ENCODE results near the gene PTPRM. TPM values are rescaled to one million over a fixed set of nuclear protein-coding genes. Genes with fewer than 3 reads are reported as not detected.

The PTPRM gene
- total and polyA plus RNA-seq, 2 donors (not counting 3 experiments of a cell fraction or from before 2014, with no cell fraction given), result 37.4 to 43.7 TPM

- intact Hi-C loops (cut with micrococcal nuclease), result no loop called here
- dilution Hi-C loops (cut with MboI; ENCODE audit: extremely low pct_ligation_motif_present, low sequenced_read_pairs), result no loop called here
- no peak for TF ChIP-seq CTCF (IDR thresholded peaks at IDR 0.05; ENCODE audit: extremely low read depth in 1 of 2, insufficient read depth in 1 of 2, low read depth in 1 of 2, low read length in 2 of 2)
- TF ChIP-seq FOS (IDR thresholded peaks at IDR 0.05; ENCODE audit: borderline replicate concordance, insufficient read depth, low read length), result no peak
- no peak for TF ChIP-seq MYC (IDR thresholded peaks at IDR 0.05; ENCODE audit: low read depth, low read length)
- no peak for TF ChIP-seq EZH2 (IDR thresholded peaks at IDR 0.05; ENCODE audit: borderline replicate concordance, low read depth, low read length, severe bottlenecking)
- no peak for TF ChIP-seq MAX (IDR thresholded peaks at IDR 0.05; ENCODE audit: insufficient read depth, insufficient read length)
- TF ChIP-seq GATA2 (IDR thresholded peaks at IDR 0.05; ENCODE audit: insufficient read depth, insufficient read length, low read depth, low read length), result no peak
- TF ChIP-seq POLR2AphosphoS5 (IDR thresholded peaks at IDR 0.05; ENCODE audit: insufficient read depth, low read depth, low read length), result no peak
- no peak for TF ChIP-seq POLR2A (IDR thresholded peaks at IDR 0.05; ENCODE audit: low read depth, low read length)
- TF ChIP-seq JUN (IDR thresholded peaks at IDR 0.05; ENCODE audit: borderline replicate concordance, insufficient read depth, insufficient read length, low read depth), result no peak
- Histone ChIP-seq H3K9me3 (replicated peaks; ENCODE audit: control insufficient read depth, insufficient read depth, low read length) (no peaks in the 10 kb centered on the region), H3K4me2 (ENCODE audit: insufficient read depth, low read length) (no peak overlapping the region), H3K4me3 (replicated peaks in 1 of 3; ENCODE audit: insufficient read depth in 1 of 3, low read depth in 1 of 3, low read length in 3 of 3) (no peak overlapping the region), H3K9ac (replicated peaks; ENCODE audit: extremely low read depth, insufficient read depth, low read length) (no peak overlapping the region), H3K27ac (ENCODE audit: insufficient read depth, low read depth, low read length) (no peak overlapping the region), H4K20me1 (replicated peaks; ENCODE audit: control insufficient read depth, extremely low read depth, insufficient read depth, low read length) (no peaks in the 10 kb centered on the region), H2AFZ (ENCODE audit: low read depth, low read length) (no peak overlapping the region), H3K4me1 (ENCODE audit: control insufficient read depth, extremely low read depth, insufficient read depth, low read length) (no peaks in the 10 kb centered on the region), H3K27me3 (ENCODE audit: control insufficient read depth in 2 of 2, insufficient read depth in 2 of 2, low read length in 2 of 2) (no peaks in the 10 kb centered on the region), H3K36me3 (ENCODE audit: control insufficient read depth in 2 of 2, extremely low read depth in 1 of 2, insufficient read depth in 2 of 2, low read length in 2 of 2) (no peaks in the 10 kb centered on the region), H3K9me1 (replicated peaks; ENCODE audit: control insufficient read depth, extremely low read depth, insufficient read depth, low read length) (no peaks in the 10 kb centered on the region), H3K79me2 (ENCODE audit: control insufficient read depth, insufficient read depth, low read length) (no peaks in the 10 kb centered on the region)
- CTCF ChIA-PET, result no interaction called here
- no peak for DNase-seq (ENCODE audit: low read depth, low spot score)
- no TSS peak for BruUV-seq (replicated peaks)
- no peak for FAIRE-seq
- POLR2A ChIA-PET, result no interaction called here
These were observed 723.8 kb downstream of the PTPRM start for GRCh38 chr18:8290913-8291312.

Data from endothelial cell of umbilical vein (primary cell).